GM12878 (cell line): Measurements from ENCODE around the gene DPPA2. TPM values are rescaled to one million over a fixed set of nuclear protein-coding genes. Genes with fewer than 3 reads are reported as not detected.

Experiments used
- ATAC-seq: fragments of 200-7000 bp; cut with Tn5 transposase; 3 replicates; pipeline ENCODE4 v1.9.1; 2020; ENCODE audit warnings: mild to moderate bottlenecking, moderate library complexity
- BruUV-seq: library from RNA; stranded (reverse); fragments of 400-500 nt; replicated peaks from 2 replicates; lab custom pipeline; 2021; lab: Mats Ljungman, UMichigan
- CTCF ChIA-PET: fragments of 300-600 bp; sonication (Branson Sonifier 250); formaldehyde crosslinking; extraction: SDS; loops from one replicate; lab custom pipeline; 2021; ENCODE audit warnings: inconsistent platforms; lab: Yijun Ruan, JAX
- POLR2A ChIA-PET: fragments of 350-600 bp; formaldehyde crosslinking; extraction: SDS; loops from one replicate; lab custom pipeline; 2021; ENCODE audit warnings: inconsistent platforms; lab: Charles Lee
- RAD21 ChIA-PET: fragments of 300-600 bp; sonication (Branson Sonifier 250); formaldehyde crosslinking; loops from one replicate; lab custom pipeline; 2023; ENCODE audit warnings: antibody characterized with exemption; ENCODE audit not compliant: unreplicated experiment; lab: Charles Lee
- SMC1A ChIA-PET: fragments of 300-600 bp; sonication (Branson Sonifier 250); formaldehyde crosslinking; loops from one replicate; lab custom pipeline; 2023; ENCODE audit not compliant: unreplicated experiment, uncharacterized antibody; lab: Charles Lee
- DNase-seq: peaks from one replicate; pipeline ENCODE4 v3.0.0-alpha.2; 2011; ENCODE audit warnings: low read depth, low spot score
- FAIRE-seq: peaks from 3 replicates; lab custom pipeline; 2011; peaks lifted over from hg19 to GRCh38; lab: Jason Lieb, UNC
- H2AFZ ChIP-seq: 2 replicates; pipeline ENCODE4 v1.6.0; 2011; ENCODE audit warnings: low read depth, low read length, control low read depth; ENCODE audit not compliant: control insufficient read depth
- H3K27ac ChIP-seq: 2 replicates; pipeline ENCODE4 v1.5.1; 2011; ENCODE audit warnings: control low read depth; ENCODE audit not compliant: control insufficient read depth, insufficient read depth
- H3K27me3 ChIP-seq, 2 experiments: replicated peaks in 1 of 2; 2 replicates each; pipeline versions ENCODE4 v1.6.0 to v1.6.1; 2011; ENCODE audit warnings: low read length in 1 of 2; ENCODE audit not compliant: control insufficient read depth in 2 of 2, insufficient read depth in 2 of 2
- H3K36me3 ChIP-seq, 2 experiments: 2 replicates each; pipeline ENCODE4 v1.5.1; 2011; ENCODE audit warnings: low read length in 1 of 2; ENCODE audit not compliant: control insufficient read depth in 2 of 2, insufficient read depth in 2 of 2
- H3K4me1 ChIP-seq: 2 replicates; pipeline ENCODE4 v1.6.1; 2011; ENCODE audit warnings: mild to moderate bottlenecking, low read length, moderate library complexity, mixed read lengths; ENCODE audit not compliant: control insufficient read depth, insufficient read depth
- H3K4me2 ChIP-seq: 2 replicates; pipeline ENCODE4 v1.6.0; 2011; ENCODE audit warnings: control low read depth; ENCODE audit not compliant: control insufficient read depth, insufficient read depth
- H3K4me3 ChIP-seq: fragments of 200-600 bp; sonication (generic); 2 replicates; pipeline ENCODE4 v1.5.1; 2016
- H3K79me2 ChIP-seq: 2 replicates; pipeline ENCODE4 v1.6.0; 2011; ENCODE audit warnings: low read length; ENCODE audit not compliant: control insufficient read depth, insufficient read depth
- H3K9ac ChIP-seq: 2 replicates; pipeline ENCODE4 v1.8.0; 2011; ENCODE audit warnings: low read length, control low read depth, mixed read lengths; ENCODE audit not compliant: control insufficient read depth, insufficient read depth
- H3K9me3 ChIP-seq: replicated peaks from 3 replicates; pipeline ENCODE4 v1.5.1; 2011; ENCODE audit warnings: mild to moderate bottlenecking, low read length; ENCODE audit not compliant: control insufficient read depth, insufficient read depth
- H4K20me1 ChIP-seq: 2 replicates; pipeline ENCODE4 v1.6.0; 2011; ENCODE audit not compliant: control insufficient read depth, insufficient read depth
- CBFB ChIP-seq: IDR thresholded peaks from 2 replicates; pipeline ENCODE4 v1.6.1; 2016; ENCODE audit warnings: antibody characterized with exemption, low read depth
- CEBPB ChIP-seq, 2 experiments: fragments of 150-350 bp in 1 of 2; IDR thresholded peaks; 2 replicates each; pipeline ENCODE4 v1.6.1; 2012 to 2014; ENCODE audit warnings: low read depth in 2 of 2, low read length in 2 of 2, borderline replicate concordance in 1 of 2, inconsistent platforms in 1 of 2
- CREM ChIP-seq: IDR thresholded peaks from 2 replicates; pipeline ENCODE4 v1.6.1; 2014; ENCODE audit warnings: antibody characterized with exemption, low read depth
- HCFC1 ChIP-seq: fragments of 150-350 bp; IDR thresholded peaks from 2 replicates; pipeline ENCODE4 v1.6.1; 2014; ENCODE audit warnings: low read length
- HDAC2 ChIP-seq: fragments of 200-600 bp; sonication (generic); IDR thresholded peaks from 2 replicates; pipeline ENCODE4 v1.6.1; 2017
- MTA2 ChIP-seq: fragments of 450-650 bp; IDR thresholded peaks from 2 replicates; pipeline ENCODE4 v1.6.1; 2016; ENCODE audit warnings: low read depth, mild to moderate bottlenecking, moderate library complexity
- NFXL1 ChIP-seq: fragments of 450-650 bp; IDR thresholded peaks from 2 replicates; pipeline ENCODE4 v1.6.1; 2017; ENCODE audit warnings: antibody characterized with exemption, mild to moderate bottlenecking, borderline replicate concordance
- RBBP5 ChIP-seq: fragments of 200-600 bp; sonication (generic); conservative IDR thresholded peaks from 2 replicates; pipeline ENCODE4 v1.6.1; 2016
- RELA ChIP-seq: fragments of 450-650 bp; IDR thresholded peaks from 2 replicates; pipeline ENCODE4 v1.8.0; 2014; ENCODE audit warnings: borderline replicate concordance; ENCODE audit not compliant: partially characterized antibody
- SUZ12 ChIP-seq: fragments of 200-600 bp; sonication (generic); IDR thresholded peaks from one replicate; pipeline ENCODE4 v1.6.1; 2018; ENCODE audit warnings: antibody characterized with exemption, mild to moderate bottlenecking; ENCODE audit not compliant: unreplicated experiment
- TCF7 ChIP-seq: IDR thresholded peaks from 2 replicates; pipeline ENCODE4 v1.6.1; 2014; ENCODE audit warnings: antibody characterized with exemption, borderline replicate concordance
- YY1 ChIP-seq: IDR thresholded peaks from 2 replicates; pipeline ENCODE4 v1.6.1; 2011; ENCODE audit warnings: low read depth, mild to moderate bottlenecking, low read length
- ZBTB33 ChIP-seq: fragments of 450-650 bp; IDR thresholded peaks from 2 replicates; pipeline ENCODE4 v1.6.1; 2017; ENCODE audit warnings: mild to moderate bottlenecking
- ZNF217 ChIP-seq: fragments of 450-650 bp; IDR thresholded peaks from 2 replicates; pipeline ENCODE4 v1.6.1; 2017; ENCODE audit warnings: antibody characterized with exemption, mild to moderate bottlenecking
- WGBS: methylation state at CpG from one replicate; pipeline ENCODE4 v1.1.6; 2016; ENCODE audit warnings: low lambda C conversion rate; ENCODE audit not compliant: insufficient replicate concordance, insufficient coverage; ENCODE audit errors: missing lambda C conversion rate; 5-methylcytosine and 5-hydroxymethylcytosine counted together
- in situ Hi-C: fragments of 300-500 bp; cut with MboI; formaldehyde crosslinking; loops from 9 replicates; pipeline ENCODE4 v1.14.3; 2018; ENCODE audit warnings: mixed read lengths
- intact Hi-C: fragments of 100-400 bp; cut with micrococcal nuclease; formaldehyde crosslinking; loops from one replicate; pipeline ENCODE4 v1.14.2; 2022; ENCODE audit not compliant: unreplicated experiment
- polyA plus RNA-seq, 11 experiments: library from polyadenylated mRNA; depleted of rRNA in 4 of 11; unstranded in 6 of 11; stranded (reverse) in 5 of 11; fragments of >200 nt; fragmentation: Nextera tagmentation in 4 of 11; fragmentation: Illumina TruSeq in 1 of 11; extraction: Ambion mirVana in 4 of 11; extraction: Trizol in 1 of 11; gene quantifications; 1 replicate in 1 of 11; 2 replicates in 10 of 11; pipeline versions ENCODE4 v1.2.1 to v1.2.3, GENCODE V29; 2011 to 2016; ENCODE audit warnings: inconsistent platforms in 2 of 11, missing spikeins in 2 of 11, low read depth in 1 of 11
- total RNA-seq, 4 experiments: library from RNA; depleted of rRNA in 3 of 4; stranded (reverse); fragments of >200 nt in 3 of 4; fragmentation: Illumina TruSeq in 1 of 4; extraction: Trizol in 1 of 4; gene quantifications; 2 replicates each; pipeline versions ENCODE4 v1.2.1 to v1.2.3, GENCODE V29; 2013 to 2021
- TF ChIP-seq, protein P1 (sequence below): IDR thresholded peaks from 2 replicates; pipeline ENCODE4 v1.6.1; 2011; ENCODE audit warnings: mild to moderate bottlenecking, low read depth, low read length, moderate library complexity; ENCODE audit not compliant: insufficient replicate concordance
- TF ChIP-seq, protein P2 (sequence below): fragments of 450-650 bp; IDR thresholded peaks from 2 replicates; pipeline ENCODE4 v1.6.1; 2018; ENCODE audit warnings: borderline replicate concordance, mild to moderate bottlenecking; ENCODE audit not compliant: partially characterized antibody
- TF ChIP-seq, protein P3 (sequence below): fragments of 450-650 bp; IDR thresholded peaks from 2 replicates; pipeline ENCODE4 v1.6.1; 2017; ENCODE audit warnings: antibody characterized with exemption, mild to moderate bottlenecking, moderate library complexity

Gene DPPA2
- total and polyA plus RNA-seq, 10 of the 15 experiments (the other 5 are each of a cell fraction or from before 2014, with no cell fraction given): not detected

GRCh38 chr3:109268181-109268580 lies 48.1 kb downstream of the DPPA2 start (continued):
- TF ChIP-seq SUZ12 (no peak), ZBTB33 (no peak), CREM (no peak), NFXL1 (no peak), CEBPB (IDR thresholded peaks at IDR 0.05; ENCODE audit: borderline replicate concordance in 1 of 2, low read depth in 2 of 2, low read length in 2 of 2) (no peak)

- no peaks in the 10 kb centered on the region for H3K4me1 ChIP-seq
- RAD21 ChIA-PET: no interaction called here
- no peaks in the 10 kb centered on the region for H3K79me2 ChIP-seq
- POLR2A ChIA-PET: no interaction called here
- no peaks in the 10 kb centered on the region for H4K20me1 ChIP-seq
- H3K9ac ChIP-seq: no peak overlapping the region
- FAIRE-seq (no peak), ATAC-seq (no peak), DNase-seq (no peak)
- intact Hi-C loops: no loop called here
- no peak overlapping the region for H3K27ac ChIP-seq
- no peaks in the 10 kb centered on the region for H3K9me3 ChIP-seq
- no peak overlapping the region for H3K4me2 ChIP-seq
- H2AFZ ChIP-seq: no peak overlapping the region
- CTCF ChIA-PET: interaction anchor here (0.7 kb wide), 1 partner anchor 270 kb away, joined by 3 read pairs; no protein-coding TSS in a partner anchor
- SMC1A ChIA-PET: no interaction called here
- H3K4me3 ChIP-seq: no peak overlapping the region
- in situ Hi-C loops: no loop called here
- no TSS peak for BruUV-seq
- H3K36me3 ChIP-seq: no peaks in the 10 kb centered on the region
- no peaks in the 10 kb centered on the region for H3K27me3 ChIP-seq
- 58% methylated on average over 2 of the region's 2 CpGs for WGBS
- TF ChIP-seq ZNF217 (no peak), RBBP5 (no peak), RELA (no peak), MTA2 (no peak), HDAC2 (no peak), YY1 (no peak), TCF7 (no peak), HCFC1 (no peak), CBFB (no peak)
- TF ChIP-seq, protein P1, sequence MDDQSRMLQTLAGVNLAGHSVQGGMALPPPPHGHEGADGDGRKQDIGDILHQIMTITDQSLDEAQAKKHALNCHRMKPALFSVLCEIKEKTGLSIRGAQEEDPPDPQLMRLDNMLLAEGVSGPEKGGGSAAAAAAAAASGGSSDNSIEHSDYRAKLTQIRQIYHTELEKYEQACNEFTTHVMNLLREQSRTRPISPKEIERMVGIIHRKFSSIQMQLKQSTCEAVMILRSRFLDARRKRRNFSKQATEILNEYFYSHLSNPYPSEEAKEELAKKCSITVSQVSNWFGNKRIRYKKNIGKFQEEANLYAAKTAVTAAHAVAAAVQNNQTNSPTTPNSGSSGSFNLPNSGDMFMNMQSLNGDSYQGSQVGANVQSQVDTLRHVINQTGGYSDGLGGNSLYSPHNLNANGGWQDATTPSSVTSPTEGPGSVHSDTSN: no peak
- TF ChIP-seq, protein P2, sequence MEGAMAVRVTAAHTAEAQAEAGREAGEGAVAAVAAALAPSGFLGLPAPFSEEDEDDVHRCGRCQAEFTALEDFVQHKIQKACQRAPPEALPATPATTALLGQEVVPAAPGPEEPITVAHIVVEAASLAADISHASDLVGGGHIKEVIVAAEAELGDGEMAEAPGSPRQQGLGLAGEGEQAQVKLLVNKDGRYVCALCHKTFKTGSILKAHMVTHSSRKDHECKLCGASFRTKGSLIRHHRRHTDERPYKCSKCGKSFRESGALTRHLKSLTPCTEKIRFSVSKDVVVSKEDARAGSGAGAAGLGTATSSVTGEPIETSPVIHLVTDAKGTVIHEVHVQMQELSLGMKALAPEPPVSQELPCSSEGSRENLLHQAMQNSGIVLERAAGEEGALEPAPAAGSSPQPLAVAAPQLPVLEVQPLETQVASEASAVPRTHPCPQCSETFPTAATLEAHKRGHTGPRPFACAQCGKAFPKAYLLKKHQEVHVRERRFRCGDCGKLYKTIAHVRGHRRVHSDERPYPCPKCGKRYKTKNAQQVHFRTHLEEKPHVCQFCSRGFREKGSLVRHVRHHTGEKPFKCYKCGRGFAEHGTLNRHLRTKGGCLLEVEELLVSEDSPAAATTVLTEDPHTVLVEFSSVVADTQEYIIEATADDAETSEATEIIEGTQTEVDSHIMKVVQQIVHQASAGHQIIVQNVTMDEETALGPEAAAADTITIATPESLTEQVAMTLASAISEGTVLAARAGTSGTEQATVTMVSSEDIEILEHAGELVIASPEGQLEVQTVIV: no peak
- TF ChIP-seq, protein P3, sequence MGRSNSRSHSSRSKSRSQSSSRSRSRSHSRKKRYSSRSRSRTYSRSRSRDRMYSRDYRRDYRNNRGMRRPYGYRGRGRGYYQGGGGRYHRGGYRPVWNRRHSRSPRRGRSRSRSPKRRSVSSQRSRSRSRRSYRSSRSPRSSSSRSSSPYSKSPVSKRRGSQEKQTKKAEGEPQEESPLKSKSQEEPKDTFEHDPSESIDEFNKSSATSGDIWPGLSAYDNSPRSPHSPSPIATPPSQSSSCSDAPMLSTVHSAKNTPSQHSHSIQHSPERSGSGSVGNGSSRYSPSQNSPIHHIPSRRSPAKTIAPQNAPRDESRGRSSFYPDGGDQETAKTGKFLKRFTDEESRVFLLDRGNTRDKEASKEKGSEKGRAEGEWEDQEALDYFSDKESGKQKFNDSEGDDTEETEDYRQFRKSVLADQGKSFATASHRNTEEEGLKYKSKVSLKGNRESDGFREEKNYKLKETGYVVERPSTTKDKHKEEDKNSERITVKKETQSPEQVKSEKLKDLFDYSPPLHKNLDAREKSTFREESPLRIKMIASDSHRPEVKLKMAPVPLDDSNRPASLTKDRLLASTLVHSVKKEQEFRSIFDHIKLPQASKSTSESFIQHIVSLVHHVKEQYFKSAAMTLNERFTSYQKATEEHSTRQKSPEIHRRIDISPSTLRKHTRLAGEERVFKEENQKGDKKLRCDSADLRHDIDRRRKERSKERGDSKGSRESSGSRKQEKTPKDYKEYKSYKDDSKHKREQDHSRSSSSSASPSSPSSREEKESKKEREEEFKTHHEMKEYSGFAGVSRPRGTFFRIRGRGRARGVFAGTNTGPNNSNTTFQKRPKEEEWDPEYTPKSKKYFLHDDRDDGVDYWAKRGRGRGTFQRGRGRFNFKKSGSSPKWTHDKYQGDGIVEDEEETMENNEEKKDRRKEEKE: no peak
Observed at GRCh38 chr3:109265295-109265694, 51.0 kb downstream of the DPPA2 start.
